Neutrophil (primary cell): ENCODE results near the gene CCDC186.

Experiments used
- H3K27ac ChIP-seq: fragments of 200-600 bp; sonication (generic); 2 replicates; pipeline ENCODE4 v1.5.1; 2016; ENCODE audit warnings: mild to moderate bottlenecking, moderate library complexity
- H3K27me3 ChIP-seq: fragments of 200-600 bp; sonication (generic); 2 replicates; pipeline ENCODE4 v1.6.0; 2016; ENCODE audit warnings: mild to moderate bottlenecking
- H3K36me3 ChIP-seq: fragments of 200-600 bp; sonication (generic); 2 replicates; pipeline ENCODE4 v1.5.1; 2017
- H3K4me1 ChIP-seq, 2 experiments: fragments of 200-600 bp in 1 of 2; sonication (generic) in 1 of 2; 1 replicate in 1 of 2; 2 replicates in 1 of 2; pipeline versions ENCODE4 v1.5.1 to v1.6.1; 2013 to 2016; ENCODE audit warnings: low read depth in 1 of 2, low read length in 1 of 2, mild to moderate bottlenecking in 1 of 2, moderate library complexity in 1 of 2; ENCODE audit not compliant: control insufficient read depth in 1 of 2, insufficient read depth in 1 of 2
- H3K4me3 ChIP-seq, 2 experiments: fragments of 200-600 bp in 1 of 2; sonication (generic) in 1 of 2; 1 replicate in 1 of 2; 2 replicates in 1 of 2; pipeline ENCODE4 v1.5.1; 2013 to 2016; ENCODE audit warnings: low read depth in 1 of 2, low read length in 1 of 2, mild to moderate bottlenecking in 1 of 2, moderate library complexity in 1 of 2
- H3K9me3 ChIP-seq: fragments of 200-600 bp; sonication (generic); 2 replicates; pipeline ENCODE4 v1.5.1; 2016
- CTCF ChIP-seq: fragments of 200-600 bp; sonication (generic); IDR thresholded peaks from 2 replicates; pipeline ENCODE4 v1.5.1; 2016; ENCODE audit warnings: antibody characterized with exemption

The CCDC186 gene

GRCh38 chr10:114167985-114168384 lies 6.0 kb downstream of the CCDC186 start:
- Histone ChIP-seq H3K4me1 (peaks cover 9 to 10% of the 10 kb centered on the region in 2 experiments), H3K27ac (no peak overlapping the region), H3K4me3 (no peak overlapping the region), H3K9me3 (no peaks in the 10 kb centered on the region), H3K27me3 (no peaks in the 10 kb centered on the region), H3K36me3 (peaks cover 5% of the 10 kb centered on the region)
- no peak for TF ChIP-seq CTCF

GRCh38 chr10:114166494-114166893 lies 7.5 kb downstream of the CCDC186 start:
- Histone ChIP-seq H3K36me3 (peaks cover 20% of the 10 kb centered on the region), H3K27ac (no peak overlapping the region), H3K9me3 (no peaks in the 10 kb centered on the region), H3K4me1 (no peaks in the 10 kb centered on the region), H3K4me3 (no peak overlapping the region), H3K27me3 (no peaks in the 10 kb centered on the region)
- no peak for TF ChIP-seq CTCF

- H3K27ac ChIP-seq: no peak overlapping the region
- H3K36me3 ChIP-seq: peaks cover 24% of the 10 kb centered on the region
- no peaks in the 10 kb centered on the region for H3K27me3 ChIP-seq
- H3K4me3 ChIP-seq: no peak overlapping the region
- no peaks in the 10 kb centered on the region for H3K4me1 ChIP-seq
- H3K9me3 ChIP-seq: no peaks in the 10 kb centered on the region
- no peak for TF ChIP-seq CTCF
Measured at GRCh38 chr10:114166043-114166442, 8.0 kb downstream of the CCDC186 start.

GRCh38 chr10:114163062-114163461 lies 10.9 kb downstream of the CCDC186 start:
- H3K27me3 ChIP-seq: no peaks in the 10 kb centered on the region
- no peak overlapping the region for H3K27ac ChIP-seq
- H3K36me3 ChIP-seq: peaks cover 27% of the 10 kb centered on the region
- H3K9me3 ChIP-seq: no peaks in the 10 kb centered on the region
- H3K4me1 ChIP-seq: no peaks in the 10 kb centered on the region
- no peak for TF ChIP-seq CTCF
- H3K4me3 ChIP-seq: no peak overlapping the region

- H3K27me3 ChIP-seq: no peaks in the 10 kb centered on the region
- no peaks in the 10 kb centered on the region for H3K4me1 ChIP-seq
- TF ChIP-seq CTCF: no peak
- H3K36me3 ChIP-seq: peaks cover 49% of the 10 kb centered on the region
- H3K4me3 ChIP-seq: no peak overlapping the region
- H3K27ac ChIP-seq: no peak overlapping the region
- no peaks in the 10 kb centered on the region for H3K9me3 ChIP-seq
Measured at GRCh38 chr10:114157912-114158311, 16.1 kb downstream of the CCDC186 start.

GRCh38 chr10:114151892-114152291 lies 22.1 kb downstream of the CCDC186 start:
- Histone ChIP-seq H3K36me3 (peaks cover 70% of the 10 kb centered on the region), H3K9me3 (no peaks in the 10 kb centered on the region), H3K4me1 (no peaks in the 10 kb centered on the region), H3K27me3 (no peaks in the 10 kb centered on the region), H3K27ac (no peak overlapping the region), H3K4me3 (no peak overlapping the region)
- no peak for TF ChIP-seq CTCF
